Anterior cingulate cortex (tissue), 58 donors: ENCODE data around the gene HTRA3.

Experiments used
- DNase-seq, 58 donors: peaks; one replicate each; lab custom pipeline; 2025; lab: John Stamatoyannopoulos, UW

The HTRA3 gene

DNA sequence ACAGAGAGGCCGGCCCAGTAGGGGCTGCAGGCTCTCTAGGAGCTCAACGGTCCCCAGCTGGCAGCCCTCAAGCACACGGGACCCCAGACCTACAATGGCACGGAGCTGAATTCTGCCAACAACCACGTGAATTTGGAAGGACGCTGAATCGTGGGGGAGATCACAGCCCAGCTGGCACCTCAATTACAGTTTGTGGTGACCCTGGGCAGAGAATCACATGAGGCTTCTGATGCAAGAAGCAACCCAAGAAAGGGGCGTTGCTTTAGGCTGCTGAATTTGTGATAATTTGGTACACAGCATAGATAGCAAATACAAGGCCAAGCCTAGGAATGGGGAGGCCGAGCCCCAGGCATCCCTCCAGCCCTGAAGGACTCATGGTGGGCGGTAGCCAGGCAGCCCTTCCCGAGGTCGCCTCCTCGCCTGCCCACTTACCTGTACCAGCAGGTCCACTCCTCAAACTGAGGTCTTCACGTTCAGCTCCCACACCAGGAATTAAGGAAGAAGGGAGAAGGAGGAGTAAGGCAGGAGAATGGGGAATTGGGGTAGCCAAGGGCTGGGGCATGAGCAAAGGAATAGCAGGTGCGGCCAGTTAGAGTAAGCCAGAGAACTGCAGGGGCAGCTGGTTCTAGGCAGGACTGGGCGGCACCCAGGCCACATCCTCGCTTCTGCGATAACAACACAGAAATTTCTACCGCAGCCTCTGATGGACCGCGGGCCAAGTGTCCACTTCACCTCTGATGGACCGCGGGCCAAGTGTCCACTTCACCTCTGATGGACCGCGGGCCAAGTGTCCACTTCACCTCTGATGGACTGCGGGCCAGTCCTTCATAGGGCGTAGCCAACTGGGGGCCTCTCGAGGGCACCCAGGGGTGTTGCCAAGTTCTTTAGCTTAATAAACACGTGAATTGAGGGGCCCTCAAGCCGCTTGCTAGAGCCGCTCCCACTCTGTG lies 23.4 kb upstream of the HTRA3 start:
- no peak for DNase-seq

DNA sequence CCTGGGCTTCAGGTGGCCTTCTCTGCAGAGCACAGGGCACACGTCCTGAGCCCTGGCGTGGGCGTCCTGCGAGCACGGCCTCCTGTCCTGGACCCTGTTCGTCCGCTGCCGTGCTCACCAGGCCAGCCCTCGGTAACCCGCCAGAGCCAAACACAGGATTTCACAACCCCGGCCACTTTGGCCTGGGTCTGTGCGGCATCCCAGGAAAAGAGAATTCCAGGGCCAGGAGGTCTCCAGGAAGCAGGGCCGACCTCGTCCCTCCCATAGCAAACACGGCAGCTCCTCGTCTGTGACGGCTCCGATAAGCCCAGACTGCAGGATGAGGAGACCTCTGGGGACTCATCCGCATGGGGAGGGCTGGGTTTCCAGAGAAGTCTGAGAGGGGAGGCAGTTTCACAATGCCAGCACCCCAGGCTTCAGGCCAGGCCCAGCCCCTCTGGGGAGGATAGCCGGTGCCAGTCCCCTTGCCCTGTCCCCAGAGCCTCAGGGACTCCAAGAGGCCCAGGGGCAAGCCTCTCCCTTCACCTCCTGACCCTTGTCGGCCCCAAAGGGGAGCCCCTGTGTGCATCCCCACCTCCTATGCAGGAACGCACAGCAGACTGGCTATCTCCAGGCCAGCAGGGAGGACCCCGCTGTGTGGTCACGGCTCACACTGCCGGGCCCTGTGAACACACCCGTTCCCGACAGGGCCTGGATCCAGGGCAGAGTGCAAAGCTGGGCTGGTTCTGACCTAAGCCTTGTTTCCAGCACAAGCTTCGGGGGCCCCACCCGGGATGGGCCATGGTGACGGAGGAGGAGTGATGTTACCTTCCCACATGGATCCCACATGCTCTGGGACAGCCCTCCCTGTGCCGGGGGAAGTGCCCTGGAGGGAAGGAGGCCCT lies 22.3 kb upstream of the HTRA3 start:
- no peak for DNase-seq

DNA sequence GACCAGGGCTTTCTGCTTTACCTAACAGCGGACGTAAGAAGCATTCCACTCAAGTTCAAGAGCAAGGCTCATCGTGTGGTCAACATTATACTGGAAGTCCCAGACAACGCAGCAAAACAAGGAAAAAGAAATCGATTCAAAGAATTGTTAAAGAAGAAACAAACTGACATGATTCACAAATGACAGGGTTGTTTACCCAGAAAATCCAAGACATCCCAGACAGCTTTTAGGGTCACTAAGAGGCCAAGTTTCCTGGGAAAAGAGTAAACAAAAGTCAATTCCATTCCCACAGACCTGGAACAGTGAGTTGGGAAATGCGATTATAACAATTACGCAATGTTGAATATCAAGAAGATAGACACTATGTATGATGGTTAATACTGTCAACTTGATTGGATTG lies 21.5 kb upstream of the HTRA3 start:
- no peak for DNase-seq

DNA sequence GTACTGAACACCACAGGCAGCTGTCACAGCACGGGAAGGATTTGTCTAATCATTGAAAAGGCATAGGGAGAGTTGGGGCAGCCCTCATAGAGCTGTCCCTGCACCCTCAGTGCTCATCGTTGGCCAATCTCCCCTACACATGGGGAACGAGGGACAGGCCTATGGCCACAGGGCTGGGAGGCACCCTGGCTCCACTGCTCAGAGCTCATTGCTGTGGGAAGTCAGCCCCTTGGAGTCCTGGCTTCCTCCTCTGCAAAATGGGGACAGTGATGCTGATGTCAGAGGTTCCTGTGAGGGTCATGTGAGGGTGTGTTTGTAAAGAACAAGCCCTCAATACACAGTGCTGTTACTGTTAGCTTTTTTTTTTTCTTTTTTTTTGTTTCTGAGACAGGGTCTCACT lies 19.3 kb upstream of the HTRA3 start:
- DNase-seq: no peak

DNA sequence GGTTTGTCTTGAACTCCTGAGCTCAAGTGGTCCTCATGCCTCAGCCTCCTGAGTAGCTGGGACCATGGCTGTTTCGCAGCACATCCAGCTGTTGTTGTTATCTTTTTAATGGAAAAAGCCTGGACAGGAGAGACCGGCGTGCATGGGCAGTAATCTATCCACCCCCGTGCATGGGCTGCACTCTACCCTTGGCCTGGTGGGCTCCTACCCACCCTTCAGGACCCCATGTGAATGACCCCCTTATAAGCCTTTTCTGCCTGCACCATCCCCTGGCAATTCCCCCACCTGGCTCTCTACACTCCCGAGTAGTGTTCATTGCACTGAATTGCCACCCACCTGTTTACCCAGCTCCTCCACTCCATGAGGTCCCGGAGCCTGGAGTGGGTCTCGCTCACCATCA lies 18.9 kb upstream of the HTRA3 start:
- no peak for DNase-seq

DNA sequence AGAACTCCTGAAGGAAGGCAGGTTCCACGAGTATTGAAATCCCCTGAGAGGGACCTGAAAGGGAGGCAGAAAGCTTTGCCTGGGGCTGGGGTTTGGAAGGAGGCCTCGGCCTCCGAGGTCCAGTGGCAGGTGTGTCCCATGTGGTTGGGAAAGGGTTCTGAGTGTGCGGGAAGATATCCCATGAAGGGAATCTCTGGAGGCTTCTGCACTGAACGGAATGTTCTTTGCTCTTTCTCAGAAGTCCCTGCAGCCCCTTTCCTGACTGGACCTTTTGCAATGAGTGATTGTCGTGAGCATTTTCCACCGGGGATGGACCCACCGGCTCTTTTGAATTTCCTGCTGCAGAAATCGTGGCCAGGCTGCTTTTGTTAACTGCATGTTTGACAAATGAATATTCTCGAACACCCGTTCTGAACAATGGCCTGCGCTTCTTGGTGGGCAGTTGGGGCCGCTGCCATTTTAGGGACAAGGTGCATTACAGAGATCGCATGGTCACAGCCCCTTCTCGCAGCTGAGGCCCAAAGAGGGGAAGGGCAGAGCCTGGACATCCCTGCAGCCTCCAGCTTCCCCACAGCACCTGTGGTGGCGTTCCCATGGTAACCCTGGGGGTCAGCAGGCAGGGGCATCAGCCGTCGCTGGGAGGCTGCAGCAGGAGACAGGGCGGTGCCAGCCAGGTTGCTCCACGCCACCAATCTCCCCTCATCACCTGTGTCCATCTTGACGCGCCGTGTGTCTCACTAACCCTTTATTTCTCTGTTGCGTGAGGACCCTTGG lies 18.3 kb upstream of the HTRA3 start:
- DNase-seq: no peak

DNA sequence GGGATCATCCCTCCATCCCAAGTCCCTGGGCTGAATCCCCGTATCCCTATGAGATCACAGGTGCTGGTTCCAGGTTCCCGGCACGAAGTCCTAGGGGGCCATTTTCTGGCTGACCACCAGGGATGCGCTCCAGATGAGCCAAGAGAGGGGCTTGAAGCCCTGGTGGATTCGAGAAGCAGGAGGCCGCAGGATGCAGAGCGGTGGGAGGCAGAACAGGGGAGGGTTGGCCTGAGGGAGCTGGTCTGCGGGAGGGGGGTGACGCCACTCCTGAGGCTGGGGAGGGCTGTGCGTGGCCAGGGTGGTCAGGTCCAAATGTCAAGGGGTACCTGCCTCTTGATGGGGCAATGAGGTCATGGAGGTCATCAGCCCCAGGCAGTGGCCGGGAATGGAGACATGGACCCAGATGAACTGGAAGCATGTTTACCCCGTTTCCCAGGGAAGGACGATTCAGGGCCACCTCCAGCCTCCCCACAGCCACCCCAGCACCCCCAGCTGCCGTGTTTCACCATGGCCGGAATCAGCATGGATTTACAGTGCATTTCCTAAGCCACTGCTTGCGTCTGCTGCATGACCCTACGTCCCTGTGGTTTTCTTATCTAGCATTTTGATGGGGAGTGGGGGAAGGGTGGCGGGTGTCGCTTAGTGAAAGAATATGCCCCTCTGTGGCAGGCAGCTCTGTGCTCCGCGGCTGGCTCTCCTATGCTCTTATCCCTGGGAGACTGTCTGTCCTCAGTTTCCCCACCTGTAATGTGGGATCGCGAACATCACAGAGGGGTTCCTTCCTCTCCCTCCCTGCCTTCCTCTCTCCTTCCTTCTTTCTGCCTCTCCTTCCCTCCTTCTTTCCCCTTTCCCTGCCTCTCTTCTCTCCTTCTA lies 17.0 kb upstream of the HTRA3 start:
- DNase-seq: no peak

DNA sequence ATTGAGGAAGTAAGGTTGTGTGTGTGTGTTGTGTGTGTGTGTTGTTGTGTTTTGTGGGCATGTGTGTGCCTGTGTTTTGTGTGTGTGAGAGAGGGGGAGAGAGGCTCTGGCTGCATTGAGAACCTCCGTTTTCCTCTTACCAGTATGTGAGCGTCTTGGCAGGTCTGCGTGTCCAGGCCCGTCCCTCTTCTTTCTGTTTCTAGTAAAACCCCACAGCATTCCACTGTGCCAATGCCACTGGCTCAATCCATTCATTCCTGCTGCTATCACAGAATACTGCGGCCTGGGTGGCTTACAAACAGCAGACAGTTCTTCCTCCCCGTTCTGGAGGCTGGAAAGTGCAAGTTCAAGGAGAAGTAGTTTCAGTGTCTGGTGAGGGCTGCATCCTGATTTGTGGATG lies 15.5 kb upstream of the HTRA3 start:
- DNase-seq: no peak

DNA sequence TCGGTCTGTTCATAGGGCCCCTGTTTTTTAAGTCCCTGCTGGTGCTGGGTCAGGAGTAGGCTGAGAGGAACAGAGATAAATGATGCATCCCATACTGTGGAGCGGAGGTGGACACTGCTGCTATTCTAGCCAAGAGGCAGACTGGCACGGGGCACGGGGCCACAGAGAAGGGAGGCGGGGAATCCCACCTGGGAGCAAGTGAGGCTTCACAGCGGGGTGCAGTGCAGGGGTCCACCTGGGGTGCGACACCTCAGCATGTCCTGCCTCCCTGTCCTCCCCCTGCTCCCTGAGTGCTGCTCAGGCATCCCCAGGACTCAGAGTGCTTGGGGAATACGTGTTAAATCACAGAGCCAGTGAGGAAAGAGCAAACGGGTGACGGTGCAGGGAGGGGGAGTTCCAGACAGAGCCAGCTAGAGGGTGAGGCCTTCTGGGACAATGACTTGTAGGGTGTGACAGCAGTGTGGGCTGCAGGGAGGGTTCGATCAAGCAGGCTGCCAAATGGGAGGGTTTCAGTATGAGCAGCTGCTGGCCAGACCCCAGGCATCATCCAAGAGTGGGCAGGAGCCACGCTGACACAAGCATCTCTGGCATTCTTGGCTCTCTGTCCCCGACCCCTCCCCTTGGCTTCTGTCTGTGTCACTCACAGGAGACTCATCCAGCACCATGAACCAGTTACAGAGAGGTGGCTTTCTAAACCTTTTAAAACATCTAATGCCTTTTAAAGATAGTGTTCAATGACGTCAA lies 13.7 kb upstream of the HTRA3 start:
- no peak for DNase-seq

DNA sequence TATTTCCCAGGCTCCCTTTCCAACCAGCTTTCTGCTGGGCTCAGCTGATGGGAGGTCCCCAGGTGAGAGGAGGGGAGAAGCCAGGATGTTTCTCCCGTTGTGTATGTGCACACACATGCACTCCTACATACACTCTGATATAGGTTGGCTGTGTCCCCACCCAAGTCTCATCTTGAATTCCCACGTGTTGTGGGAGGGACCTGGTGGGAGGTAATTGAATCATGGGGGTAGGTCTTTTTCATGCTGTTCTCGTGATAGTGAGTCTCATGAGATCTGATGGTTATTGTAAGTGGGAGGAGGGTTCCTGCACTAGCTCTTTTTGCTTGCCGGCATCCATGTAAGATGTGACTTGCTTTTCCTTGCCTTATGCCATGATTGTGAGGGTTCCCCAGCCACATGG lies 11.7 kb upstream of the HTRA3 start:
- DNase-seq: no peak

DNA sequence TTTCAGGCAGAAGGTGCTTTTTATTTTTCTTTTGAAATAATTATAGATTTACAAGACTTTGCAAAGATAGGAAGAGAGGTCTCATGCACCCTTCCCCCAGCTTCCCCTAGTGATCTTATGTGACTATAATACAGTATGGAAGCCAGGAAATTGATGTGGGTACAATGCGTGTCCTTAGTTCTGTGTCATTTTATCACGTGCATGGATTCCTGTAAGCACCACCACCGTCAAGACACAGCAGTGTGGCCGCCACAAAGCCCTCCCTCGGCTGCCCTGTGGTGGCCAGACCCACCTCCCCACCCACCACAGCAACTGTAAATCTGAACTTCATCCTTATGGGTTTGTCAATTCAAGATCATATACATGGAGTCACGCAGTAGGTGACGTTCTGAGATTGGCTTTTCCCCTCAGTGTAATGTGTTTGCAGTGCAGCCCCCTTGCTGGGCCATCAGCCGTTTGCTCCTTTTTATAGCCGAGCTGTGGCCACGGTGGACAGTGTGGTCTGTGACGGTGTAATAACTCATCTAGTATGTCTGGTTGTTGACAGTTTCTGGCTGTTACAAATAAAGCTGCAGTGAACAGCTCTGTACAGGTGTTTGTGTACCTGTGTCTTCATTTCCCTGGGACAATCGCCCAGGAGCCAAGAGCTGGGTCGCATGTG lies 10.9 kb upstream of the HTRA3 start:
- DNase-seq: no peak

DNA sequence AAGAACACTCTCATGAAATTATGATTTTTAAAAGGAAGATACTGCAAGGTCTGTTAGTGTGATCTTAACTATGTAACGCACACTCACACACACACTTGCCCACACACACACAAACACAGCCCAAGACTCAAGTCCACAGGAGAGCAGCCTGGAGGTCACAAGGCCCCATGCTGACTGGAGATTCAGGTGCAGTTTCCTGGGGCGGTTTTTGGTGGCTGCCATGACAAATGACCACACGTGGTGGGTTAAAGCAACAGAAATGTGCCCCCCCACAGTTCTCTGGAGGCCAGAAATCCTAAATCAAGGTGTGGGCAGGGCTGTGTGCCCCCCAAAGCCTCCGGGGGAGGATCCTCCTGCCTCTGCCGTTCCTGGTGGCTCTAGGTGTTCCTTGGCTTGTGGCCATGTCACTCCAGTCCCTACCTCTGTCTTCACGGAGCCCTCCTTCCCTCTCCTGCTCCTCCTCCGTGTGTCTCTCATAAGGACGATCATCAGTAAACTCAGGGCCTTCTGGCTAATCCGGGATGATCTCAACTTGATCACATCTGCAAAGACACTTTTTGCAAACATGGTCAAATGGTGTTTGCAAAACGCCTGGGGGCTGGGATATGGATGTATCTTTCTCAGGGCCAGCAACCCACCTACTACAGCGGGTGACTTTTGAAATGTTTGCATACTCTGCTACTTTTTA lies 9.7 kb upstream of the HTRA3 start:
- no peak for DNase-seq

DNA sequence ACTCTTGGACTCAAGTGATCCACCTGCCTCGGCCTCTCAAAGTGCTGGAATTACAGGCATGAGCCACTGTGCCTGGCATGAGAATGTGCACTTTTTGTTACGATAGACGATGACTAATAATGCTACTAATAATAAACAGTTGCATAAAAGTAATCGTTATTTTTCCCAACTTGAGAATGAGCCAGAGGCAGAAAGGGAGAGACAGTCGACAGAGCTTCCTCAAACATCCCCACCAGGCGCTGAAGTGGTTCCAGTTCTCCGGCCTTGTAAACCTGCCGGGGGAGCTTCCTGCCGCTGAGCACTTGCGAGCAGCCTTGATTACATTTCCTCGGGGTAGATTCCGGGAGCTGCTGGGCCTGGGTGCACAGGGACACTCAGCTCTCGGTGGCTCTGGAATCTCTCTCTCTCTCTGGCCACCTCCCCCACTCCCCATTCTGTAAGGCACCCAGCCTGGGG lies 8.9 kb upstream of the HTRA3 start:
- DNase-seq: no peak

DNA sequence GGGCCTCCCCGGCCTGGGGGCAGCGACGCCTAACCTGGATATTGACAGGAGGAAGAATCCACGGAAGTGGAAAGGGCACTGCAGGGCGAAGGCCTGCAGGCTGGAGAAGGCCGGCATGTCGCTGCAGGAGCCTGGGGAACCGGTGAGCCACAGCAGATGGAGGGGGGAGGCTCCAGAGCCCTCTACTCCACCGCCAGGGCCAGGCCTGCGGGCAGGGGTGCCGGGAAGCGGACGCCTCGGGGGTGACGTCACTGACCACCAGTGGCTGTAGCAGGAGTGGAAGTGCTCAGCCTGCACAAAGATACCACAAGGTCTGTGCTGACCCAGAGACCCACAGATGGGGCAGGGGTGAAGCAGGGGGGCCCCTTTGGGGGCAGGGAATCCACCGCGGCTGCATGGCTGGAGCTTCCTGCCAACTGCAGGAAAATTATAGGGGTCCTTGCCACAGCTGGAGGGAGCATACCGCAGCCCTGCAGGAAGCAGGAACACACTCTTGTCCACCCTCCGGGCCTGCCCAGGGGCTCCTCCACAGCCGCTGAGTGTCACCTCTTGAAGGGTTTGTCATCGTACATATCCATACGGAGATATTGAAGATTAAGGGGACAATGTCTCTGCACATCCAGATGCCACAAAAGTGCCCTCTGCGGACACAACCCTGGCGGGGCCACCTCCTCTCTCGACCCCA lies 7.6 kb upstream of the HTRA3 start:
- DNase-seq: peak in 3 of 58 donors; percentile 19 to 35 (median 22)

DNA sequence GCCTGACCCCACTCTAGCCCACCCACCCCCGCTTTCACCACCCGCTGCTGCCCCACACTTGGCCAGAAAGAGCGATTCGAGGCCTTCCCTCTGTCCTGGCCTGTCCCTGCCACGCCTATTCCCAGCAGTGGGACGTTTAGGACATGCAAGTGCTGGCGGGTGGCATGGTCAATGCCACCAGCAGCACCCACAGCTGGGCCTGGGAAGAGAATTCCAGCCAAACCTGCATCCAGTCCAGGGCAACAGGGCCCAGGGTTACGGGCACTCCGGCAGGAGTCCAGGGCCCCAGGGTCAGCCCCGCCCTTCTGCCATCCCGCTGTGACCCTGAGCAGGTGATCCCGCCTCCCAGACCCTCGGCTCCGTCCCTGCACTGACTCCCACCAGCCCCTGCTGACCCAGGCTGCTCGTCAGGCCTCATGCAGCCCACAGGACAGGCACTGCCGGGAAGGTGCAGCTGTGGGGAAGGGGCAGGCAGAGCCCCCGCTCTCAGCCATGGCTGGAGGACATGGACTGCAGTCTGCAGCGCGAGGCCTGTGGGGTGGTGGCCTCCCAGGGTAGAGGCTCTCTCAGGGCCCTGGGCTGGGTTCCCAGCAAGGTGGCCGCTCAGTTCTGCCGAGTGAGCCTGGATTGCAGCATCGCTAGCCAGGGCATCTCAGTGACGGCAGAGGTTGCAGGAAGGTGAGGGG lies 6.8 kb upstream of the HTRA3 start:
- DNase-seq: no peak

DNA sequence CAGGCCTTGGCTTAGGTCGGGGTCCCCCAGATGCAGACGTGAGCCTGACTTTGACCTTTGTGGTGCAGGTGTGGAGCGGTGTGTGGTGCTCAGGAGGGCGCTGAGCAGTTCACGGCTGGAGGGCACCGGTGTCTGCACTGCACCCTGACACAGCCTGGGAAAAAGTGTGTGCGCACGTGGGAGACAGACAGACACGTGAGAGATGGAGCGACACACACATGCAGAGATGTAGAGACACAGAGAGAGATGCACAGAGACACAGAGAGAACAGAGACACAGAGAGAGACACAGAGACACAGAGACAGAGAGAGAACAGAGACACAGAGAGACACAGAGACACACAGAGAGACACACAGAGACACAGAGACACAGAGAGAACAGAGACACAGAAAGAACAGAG lies 6.2 kb upstream of the HTRA3 start:
- no peak for DNase-seq

DNA sequence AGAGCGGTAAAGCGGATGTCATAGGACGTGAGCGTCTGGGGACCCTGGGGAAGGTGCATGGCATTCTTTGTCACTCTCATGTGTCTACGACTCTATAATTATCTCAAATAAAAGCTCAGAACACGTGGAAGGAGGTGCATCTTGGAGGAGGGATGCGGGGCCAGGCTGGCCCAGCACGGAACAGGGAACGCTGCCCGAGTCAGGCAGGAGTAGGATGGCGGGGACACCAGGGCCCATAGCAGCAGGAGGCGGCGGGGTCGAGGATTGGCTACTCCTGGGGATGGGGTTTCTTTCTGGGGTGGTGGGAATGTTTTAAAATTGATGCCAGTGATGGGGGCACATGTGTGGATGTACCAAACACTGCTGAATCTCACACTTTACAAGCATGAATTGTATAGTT lies 5.4 kb upstream of the HTRA3 start:
- no peak for DNase-seq
